Occipital lobe (tissue), 2 donors: ENCODE results near the gene DHX40. TPM values are rescaled to one million over a fixed set of nuclear protein-coding genes. Genes with fewer than 3 reads are reported as not detected.
"Not testable (repeated sequence)": the region's sequence is repeated elsewhere in the genome, so short reads cannot be mapped to it uniquely, and the experiment has no call there.

ENCODE experiments used
- DNase-seq: peaks from one replicate; lab custom pipeline; 2025; lab: John Stamatoyannopoulos, UW
- total RNA-seq: library from RNA; depleted of rRNA; stranded (reverse); fragments of >200 nt; gene quantifications from one replicate; pipeline ENCODE4 v1.2.3, GENCODE V29; 2014

The DHX40 gene
- total RNA-seq, 1 donor from 2014 or later: 91.6 TPM

DNA sequence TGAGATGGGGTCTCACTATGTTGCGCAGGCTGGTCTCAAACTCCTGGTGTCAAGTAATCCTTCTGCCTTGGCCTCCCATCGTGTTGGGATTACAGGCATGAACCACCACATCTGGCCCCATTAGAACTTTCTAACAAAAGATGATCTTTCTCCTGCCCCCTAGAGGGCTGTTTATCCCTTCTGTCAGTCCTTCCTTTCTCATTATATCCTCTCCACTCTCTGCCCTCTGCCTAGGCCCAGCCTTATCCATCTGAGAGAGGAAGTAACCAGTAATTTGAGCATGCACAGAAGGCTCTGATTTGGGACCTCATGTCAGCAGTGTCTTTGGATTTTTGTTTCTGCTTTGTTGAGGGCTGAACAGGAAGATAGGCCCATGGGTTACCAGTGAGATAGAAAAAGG, 4.4 kb upstream of the DHX40 start:
- no peak for DNase-seq

DNA sequence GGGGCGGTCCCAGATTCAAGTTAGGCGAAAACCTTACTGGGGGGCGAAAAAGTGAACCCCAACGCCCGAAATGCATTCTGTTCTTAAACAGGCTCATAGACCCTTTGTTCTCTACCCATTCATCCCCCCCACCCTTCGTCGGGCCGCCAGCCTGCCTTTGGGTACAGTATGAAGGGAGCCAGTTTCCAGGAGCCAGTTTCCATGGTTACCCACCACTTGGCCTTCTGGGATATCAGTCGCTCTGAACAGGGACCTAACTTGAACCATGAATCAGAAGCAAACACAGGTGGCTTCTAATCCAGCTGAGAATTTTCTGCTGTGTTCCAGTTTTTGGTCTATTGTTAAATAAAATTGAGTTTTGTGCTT, 532 bp downstream of the DHX40 start:
- peak; percentile 61 for DNase-seq

DNA sequence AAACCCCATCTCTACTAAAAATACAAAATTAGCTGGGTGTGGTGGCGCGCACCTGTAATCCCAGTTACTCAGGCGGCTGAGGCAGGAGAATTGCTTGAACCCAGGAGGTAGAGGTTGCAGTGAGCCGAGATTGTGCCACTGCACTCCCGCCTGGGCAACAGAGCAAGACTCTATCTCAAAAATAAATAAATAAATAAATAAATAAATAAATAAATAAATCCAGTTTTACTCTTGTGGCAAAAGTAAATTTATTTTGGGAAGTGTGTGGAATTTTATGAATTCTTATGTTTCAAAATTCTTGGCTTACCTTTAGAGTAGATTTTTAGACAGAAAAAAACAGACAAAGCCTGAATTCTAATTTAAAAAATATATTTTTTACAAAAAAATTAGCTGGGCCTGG, 3.7 kb downstream of the DHX40 start:
- DNase-seq: not testable (repeated sequence)

DNA sequence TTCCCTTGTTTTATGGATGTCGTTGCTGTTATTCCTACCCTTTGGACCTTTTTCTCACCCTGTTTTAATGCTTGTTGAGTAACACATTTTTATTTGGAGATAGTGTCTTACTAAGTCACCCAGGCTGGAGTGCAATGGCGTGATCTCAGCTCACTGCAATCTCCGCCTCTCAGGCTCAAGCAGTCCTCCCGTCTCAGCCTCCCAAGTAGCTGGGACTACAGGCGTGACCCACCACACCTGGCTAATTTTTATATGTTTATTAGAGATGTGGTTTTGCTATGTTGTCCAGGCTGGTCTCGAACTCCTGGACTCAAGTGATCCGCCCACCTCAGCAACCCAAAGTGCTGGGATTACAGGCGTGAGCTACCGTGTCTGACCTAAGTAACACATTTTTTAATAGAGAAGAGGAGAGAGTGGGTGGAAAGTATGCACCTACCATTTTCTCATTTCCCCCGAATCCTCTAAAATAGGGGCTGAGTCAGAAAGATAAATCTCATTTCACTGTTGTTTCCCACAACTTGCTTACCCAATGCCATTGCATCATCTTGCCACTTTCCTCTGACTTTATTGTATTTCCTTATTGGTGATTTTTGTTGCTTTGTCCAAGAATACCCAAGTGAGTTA, 7.0 kb downstream of the DHX40 start:
- no peak for DNase-seq

DNA sequence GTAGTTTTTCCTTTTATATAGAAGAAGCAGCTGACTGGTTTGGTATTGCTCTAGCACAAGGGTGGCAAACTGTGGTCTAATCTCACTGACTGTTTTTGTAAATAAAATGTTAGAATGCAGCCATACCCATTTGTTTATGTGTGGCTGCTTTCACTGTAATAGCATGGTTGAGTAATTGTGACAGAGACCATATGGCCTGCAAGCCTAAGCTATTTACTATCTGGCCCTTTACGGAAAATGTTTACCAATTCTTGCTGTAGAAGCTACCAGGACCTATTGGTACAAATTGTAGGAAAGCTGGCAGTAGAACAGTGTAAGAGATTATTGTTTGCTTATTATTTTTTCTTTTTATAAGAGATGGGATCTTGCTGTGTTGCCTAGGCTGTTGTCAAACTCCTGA, 18.8 kb downstream of the DHX40 start:
- not testable (repeated sequence) for DNase-seq

DNA sequence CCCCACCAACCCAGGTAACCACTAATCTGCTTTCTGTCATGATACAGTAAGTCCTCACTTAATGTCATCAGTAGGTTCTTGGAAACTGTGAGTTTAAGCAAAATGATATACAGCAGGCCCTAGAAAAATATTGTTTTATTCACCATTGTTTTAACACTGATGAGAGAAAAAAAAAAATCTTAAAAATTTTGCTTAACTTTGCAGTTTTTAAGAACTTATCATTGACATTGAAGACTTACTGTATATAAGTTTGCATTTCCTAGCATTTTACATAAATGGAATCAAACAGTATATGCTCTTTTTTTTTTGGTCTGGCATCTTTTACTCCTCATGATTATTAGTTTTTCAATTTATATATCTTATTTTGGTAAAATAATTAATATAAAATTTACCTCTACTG, 34.8 kb downstream of the DHX40 start:
- no peak for DNase-seq

DNA sequence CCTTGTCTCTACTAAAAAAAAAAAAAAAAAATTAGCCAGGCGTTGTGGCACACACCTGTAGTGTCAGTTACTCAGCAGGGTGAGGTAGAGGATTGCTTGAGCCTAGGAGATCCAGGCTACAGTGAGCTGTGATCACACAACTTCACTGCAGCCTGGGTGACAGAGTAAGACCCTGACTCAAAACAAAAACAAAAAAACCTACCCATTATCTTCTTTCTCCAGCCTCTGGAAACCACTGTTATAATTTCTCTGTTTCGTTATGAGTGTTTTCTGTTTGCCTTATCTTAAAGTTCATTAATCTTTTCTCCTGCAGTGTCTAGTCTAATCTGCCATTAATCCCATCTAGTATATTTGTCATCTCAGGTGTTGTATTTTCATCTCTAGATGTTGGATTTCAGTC, 35.7 kb downstream of the DHX40 start:
- no peak for DNase-seq

DNA sequence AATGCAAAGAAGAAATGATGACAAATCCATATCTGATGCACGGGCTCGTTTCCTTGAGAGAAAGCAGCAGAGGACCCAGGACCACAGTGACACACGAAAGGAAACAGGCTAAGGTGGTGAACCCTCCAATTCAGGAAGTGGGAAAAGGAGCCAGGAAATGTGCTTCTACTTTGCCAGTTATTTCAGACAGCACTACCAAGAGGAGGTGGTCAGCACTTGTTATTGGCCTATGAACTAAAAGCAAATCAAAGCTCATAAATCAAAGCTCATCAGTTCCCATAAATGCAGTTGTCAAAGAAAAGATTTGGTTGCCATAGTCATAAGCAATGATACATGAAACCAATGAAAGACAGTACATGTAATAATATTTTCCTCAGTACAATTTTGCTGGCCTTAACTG, 41.7 kb downstream of the DHX40 start:
- no peak for DNase-seq

DNA sequence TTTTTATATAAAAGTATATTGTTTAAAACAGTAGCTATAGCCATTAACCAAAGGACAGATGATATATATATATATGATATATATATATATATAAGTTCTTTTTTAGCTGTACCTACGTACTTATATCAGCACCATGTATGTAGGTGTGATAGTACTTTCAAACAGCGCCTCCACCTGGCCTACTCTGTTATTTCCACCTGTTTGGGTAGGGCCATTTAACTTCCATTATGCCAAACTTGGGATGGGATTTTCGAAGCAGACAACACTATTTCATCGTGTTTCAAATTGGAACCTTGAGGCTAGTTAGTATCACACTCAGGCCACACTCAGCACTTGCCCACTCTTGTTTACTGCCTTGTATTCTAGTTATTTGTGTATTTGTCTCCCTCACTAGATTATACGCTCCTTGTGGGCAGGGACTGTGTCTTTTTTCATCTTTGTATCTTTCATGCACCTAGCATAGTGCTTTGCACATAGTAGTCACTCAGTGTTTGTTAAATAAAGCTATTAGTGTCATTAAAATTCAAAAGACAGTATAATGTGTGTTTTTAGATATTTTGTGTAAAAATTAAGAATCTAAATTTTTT, 42.5 kb downstream of the DHX40 start:
- no peak for DNase-seq

DNA sequence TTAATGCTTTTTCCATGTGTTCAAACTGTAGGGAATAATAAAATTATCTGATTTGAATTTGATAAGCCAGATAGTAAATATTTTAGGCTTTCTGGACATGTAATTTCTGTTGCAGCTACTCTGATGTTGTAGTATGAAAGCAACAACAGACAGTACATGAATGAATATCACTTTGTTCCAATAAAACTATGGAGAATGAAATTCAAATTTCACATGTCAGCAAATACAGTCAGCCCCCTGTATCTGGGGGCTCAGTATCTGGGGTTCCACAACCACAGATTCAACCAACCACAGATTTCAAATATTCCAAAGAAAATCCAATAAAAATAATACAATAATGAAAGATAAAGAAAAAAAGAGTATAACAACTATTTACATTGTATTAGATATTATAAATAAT, 46.1 kb downstream of the DHX40 start:
- no peak for DNase-seq

DNA sequence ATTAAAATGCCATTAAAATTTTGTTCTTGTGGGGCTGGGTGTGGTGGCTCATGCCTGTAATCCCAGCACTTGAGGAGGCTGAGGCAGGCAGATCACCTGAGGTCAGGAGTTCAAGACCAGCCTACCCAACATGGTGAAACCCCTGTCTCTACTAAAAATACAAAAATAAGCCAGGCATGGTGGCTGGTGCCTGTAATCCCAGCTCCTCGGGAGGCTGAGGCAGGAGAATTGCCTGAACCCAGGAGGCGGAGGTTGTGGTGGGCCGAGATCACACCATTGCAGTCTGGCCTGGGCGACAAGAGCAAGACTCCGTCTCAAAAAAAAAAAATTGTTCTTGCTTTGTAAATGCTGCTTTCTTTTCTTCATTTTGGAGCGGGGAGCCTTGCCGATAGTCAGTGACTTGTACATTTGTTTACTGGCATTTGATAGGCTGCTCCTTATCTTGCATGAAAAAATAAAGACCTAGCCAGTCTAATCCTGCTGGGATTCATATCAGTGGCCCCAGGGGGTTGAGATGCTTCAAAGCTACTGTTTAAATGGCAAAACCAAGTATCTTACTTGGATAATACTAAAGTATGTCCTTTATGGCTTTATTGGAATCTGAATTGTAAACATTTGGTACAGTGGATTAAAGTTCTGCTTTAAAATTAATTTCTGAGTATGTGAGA, 51.0 kb downstream of the DHX40 start:
- no peak for DNase-seq

DNA sequence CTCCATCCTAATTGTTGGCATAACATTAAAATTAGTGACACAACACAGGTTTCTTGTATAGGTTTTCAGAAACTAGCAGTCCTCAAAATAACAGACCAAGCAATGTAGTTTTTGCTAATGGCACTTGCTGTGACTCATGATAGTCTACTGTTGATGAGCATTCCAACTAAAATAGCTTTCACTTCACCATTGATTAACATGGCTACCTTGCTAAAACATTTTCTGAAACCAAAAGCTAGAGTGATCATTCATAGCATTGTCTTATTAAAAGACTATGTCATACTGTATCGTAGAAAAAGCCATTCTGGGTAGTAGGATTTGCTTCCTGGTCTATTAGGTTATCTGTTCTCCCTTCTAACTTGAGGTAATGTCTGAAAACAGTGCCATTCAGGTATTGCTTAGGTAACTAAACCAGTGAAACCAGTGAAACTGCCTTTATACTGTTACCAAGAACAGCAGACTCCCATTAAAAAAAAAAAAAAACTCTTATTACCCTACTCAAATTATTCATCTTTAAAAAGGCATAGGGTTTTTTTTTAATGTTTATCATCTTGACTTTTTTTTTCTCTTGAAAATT, 51.8 kb downstream of the DHX40 start:
- no peak for DNase-seq

DNA sequence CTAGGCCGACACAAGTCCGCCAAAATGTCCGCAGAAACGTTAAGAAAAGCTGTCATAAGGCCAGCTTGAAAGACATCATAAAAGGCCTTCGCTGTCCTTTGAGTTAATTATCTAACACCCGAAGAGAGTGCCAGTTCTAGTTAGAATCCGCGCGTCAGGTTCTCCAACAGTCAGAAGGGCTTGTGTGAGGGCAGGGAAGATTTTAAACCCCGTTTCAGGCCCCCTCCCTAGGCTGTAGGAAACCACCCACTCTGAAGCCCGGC, 53.6 kb downstream of the DHX40 start:
- no peak for DNase-seq

DNA sequence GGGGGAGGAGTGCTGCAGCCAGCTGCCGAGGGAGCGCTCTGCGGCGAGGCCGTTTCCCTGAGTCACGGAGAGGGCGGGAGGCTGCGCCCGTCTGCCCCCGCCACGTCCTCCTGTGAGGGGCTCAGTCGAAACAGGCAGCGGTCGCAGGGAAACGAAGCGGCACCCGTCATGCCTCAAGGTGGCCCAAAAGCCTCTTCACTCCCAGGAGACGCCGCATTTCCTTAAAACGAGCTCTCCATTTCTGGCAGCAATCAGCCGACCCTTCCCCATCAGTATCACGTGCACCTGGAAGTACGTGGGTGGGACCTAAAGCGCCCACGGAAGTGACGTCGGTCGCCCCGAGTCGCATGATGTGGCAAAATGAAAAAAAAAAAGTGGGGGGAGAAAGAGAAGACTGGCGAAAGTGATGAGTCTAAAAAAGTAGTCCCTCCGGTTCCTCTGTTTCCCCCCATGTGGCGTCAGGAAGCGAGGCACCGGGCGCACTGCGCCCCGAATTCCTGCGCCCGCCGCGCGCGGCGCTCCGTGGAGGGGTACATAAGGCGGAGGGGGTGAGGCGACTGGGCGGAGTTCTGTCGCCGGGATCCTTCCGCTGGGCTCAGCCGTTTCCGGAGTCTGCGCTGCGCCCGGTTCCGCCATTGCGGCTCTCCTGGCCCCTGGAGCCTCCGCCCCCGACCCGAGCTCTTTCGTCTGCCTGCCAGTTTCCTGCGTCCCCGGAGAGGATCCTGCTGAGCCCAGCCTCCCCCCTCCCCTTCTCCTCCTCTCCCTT, 54.1 kb downstream of the DHX40 start, which contains the start of gene CLTC:
Gene CLTC, plus strand, starts transcription at position 598 of the 766 bp plus-strand sequence. CDS start 237 bp downstream, outside the sequence.
- peak; percentile 92 for DNase-seq

DNA sequence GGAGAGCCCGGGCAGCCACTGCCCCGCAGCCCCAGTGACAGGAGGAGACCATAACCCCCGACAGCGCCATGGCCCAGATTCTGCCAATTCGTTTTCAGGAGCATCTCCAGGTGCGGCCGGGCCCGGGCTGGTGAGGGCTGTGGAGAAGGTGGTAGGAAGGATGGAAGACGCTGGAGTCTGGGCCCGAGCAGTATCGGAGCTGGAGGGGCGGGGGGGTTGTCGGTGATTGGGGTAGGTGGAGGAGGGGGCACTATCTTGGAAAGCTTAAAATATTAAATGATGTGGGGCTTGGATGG, 54.6 kb downstream of the DHX40 start:
- DNase-seq: no peak

DNA sequence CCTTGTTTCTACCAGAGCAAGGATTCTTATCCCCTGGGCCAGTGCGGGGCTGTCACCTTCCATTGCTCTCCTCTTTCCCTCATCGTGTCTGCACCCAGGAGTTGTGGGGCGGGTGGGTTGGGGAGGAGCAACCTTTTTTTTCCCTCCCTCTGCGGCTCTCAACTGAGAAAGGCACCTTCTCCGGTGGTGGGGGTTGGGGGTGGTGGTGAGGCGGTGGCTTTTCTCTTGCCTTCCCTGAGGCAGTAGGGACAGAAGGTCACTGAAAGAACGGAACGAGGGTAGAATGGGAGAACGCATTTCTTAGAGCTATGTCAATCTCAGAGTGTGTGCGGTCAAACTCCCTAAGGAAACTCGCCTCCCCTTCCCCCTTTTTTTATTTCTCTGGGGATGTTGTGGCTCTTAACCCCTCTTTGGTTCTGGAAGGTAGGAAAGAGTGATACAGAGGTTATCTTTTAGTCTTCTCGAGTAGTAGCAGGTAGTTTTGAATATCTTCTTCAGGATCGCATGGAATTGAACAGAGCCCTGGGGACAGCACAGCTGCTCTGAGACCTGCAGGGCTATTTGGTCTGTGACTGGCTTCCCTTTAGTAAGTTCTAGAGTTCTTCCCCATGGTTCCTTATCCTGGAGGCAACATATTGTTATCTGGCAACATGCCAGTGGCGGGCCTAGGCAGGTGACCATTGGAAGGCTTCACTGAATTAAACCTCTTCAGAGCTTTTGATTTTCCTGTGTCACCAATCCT, 55.3 kb downstream of the DHX40 start:
- DNase-seq: peak; percentile 6

DNA sequence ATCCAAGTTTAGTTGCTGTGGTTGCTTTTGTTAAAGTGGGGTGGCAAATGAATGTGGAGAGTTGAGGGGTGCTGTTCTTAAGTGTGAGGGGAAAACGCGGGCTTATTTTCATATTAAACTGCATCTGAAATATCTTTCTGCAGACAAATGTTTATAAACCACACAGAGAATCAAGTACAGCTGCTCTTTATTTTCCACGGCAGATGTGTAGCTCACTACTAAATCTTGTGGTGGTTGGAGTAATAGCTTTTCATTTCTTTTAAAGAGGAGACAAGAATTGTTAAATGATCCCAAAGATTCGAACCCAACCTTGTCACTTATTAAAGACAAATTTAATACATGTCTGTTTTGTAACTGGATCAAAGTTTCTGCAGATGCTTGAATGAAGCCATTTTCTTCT, 56.4 kb downstream of the DHX40 start:
- DNase-seq: no peak

DNA sequence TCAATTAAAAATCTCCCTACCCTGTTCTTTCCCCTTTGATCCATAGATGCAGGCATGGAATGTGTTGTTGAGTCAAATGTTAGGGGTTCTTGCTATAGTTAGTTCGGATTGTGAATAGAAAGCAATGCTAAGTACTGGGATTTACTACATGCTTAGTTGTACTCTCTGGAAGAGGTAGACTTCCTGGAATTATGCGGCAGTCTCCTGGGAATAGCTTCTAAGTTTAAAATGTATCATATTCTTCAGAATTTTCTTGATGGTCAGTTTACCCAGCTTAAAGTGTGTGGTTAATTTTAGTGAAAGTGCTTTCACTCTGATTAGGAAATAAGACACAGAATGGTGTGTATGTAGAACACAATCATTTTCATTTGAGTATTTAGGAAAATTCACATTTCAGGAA, 57.7 kb downstream of the DHX40 start:
- DNase-seq: no peak

DNA sequence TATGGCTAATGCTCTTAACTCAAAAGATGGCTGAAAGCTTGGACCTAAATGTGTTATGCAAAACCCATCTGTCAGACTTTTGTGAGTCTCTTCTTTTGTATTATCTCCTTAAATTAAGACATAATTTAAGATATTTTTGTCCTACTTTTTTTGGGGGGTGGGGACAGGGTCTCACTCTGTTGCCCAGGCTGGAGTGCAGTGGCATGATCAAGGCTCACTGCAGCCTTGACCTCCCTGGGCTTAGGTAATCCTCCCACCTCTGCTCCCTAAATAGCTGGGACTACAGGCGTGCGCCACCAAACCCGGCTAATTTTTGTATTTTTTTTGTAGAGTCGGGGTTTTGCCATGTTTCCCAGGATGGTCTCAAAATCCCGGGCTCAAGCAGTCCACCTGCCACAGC, 61.3 kb downstream of the DHX40 start:
- DNase-seq: no peak

DNA sequence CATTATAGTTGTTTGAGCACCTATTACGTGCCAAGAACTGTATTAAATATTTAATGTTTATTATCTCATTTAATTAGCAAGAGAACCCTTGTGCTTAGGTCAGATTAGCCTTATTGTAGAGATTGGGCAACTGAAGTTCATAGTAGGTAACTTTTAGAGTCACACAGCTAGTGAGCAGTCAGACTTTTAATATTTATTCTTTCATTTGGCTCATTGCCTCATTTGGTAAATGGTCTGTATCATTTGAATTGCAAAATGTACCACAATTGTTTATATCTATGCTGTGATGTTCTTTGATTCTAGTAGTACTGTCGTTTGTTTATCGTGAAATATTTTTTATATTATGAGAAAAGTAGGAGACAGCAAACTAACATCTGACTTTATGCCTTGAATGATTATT, 61.9 kb downstream of the DHX40 start:
- DNase-seq: no peak

DNA sequence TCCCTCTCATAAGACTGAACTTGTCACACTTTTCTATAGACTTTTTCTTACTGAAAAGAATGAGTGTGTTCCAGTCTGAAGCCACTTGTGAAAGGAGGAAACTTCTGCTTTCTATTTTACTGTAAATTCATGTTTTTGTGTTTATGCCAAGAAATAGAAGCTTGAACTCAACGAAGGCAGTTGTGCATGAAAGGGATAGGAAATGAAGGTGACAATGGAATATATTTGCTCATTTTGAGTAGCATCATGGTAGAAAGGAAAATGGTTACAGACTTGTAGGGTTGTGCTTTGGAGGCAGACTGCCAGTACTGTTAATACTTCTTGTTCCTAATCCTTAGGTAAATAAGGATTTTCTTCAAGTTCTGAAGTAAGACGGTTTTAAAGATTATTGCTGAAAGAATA, 62.4 kb downstream of the DHX40 start:
- no peak for DNase-seq

DNA sequence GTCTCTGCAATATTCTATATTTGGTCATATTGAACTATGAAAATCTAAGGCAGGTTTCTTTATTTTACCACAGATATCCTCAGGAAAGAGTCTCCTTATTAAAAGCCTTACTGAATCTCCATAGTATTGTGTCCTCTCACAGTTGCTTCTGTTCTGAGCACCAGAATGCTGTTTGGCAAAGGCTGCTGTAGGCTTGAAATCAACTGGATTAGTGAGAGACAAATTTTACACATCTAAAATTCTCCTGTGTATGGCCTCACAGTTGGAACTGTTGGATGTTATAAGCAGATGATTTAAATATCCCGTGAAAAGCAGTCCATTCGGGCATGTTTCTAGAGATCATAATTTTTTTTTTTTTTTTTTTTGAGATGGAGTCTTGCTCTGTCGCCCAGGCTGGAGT, 63.8 kb downstream of the DHX40 start:
- DNase-seq: no peak
